Measurements from ENCODE around the gene CDR2. TPM values are rescaled to one million over a fixed set of nuclear protein-coding genes. Genes with fewer than 3 reads are reported as not detected.

The CDR2 gene
- total RNA-seq, 4 donors from 2014 or later = 12.1 to 55.7 (median 21.7) TPM

GRCh38 chr16:22326369-22326652 is 48.1 kb downstream of the CDR2 start:
- Histone ChIP-seq H3K27me3 (no peaks in the 10 kb centered on the region), H3K36me3 (no peaks in the 10 kb centered on the region), H3K9me3 (no peaks in the 10 kb centered on the region), H3K4me1 (peaks cover 0 to 3% of the 10 kb centered on the region in 2 donors), H3K4me3 (no peak overlapping the region), H3K27ac (no peak overlapping the region)
- intact Hi-C loops (cut with DNase I; ENCODE audit: low total_unique reads) = no loop called here
- DNase-seq = no peak
- TF ChIP-seq POLR2A (IDR thresholded peaks at IDR 0.05) (no peak), CTCF (IDR thresholded peaks at IDR 0.05) (no peak)

GRCh38 chr16:22325598-22326368 is 48.6 kb downstream of the CDR2 start:
- DNase-seq = no peak
- no peak overlapping the region for H3K4me3 ChIP-seq
- peaks cover 0 to 8% of the 10 kb centered on the region in 2 donors for H3K4me1 ChIP-seq
- intact Hi-C loops (cut with DNase I; ENCODE audit: low total_unique reads) = no loop called here
- no peaks in the 10 kb centered on the region for H3K36me3 ChIP-seq
- no peak overlapping the region for H3K27ac ChIP-seq
- no peaks in the 10 kb centered on the region for H3K27me3 ChIP-seq
- TF ChIP-seq CTCF (IDR thresholded peaks at IDR 0.05) = no peak
- no peak for TF ChIP-seq POLR2A (IDR thresholded peaks at IDR 0.05)
- no peaks in the 10 kb centered on the region for H3K9me3 ChIP-seq

- TF ChIP-seq CTCF (IDR thresholded peaks at IDR 0.05) (no peak), POLR2A (IDR thresholded peaks at IDR 0.05) (no peak)
- no peak for DNase-seq
- H3K9me3 ChIP-seq = no peaks in the 10 kb centered on the region
- no peaks in the 10 kb centered on the region for H3K27me3 ChIP-seq
- peaks cover 0 to 10% of the 10 kb centered on the region in 2 donors for H3K4me1 ChIP-seq
- intact Hi-C loops (cut with DNase I; ENCODE audit: low total_unique reads) = no loop called here
- no peak overlapping the region for H3K4me3 ChIP-seq
- H3K27ac ChIP-seq = no peak overlapping the region
- no peaks in the 10 kb centered on the region for H3K36me3 ChIP-seq
Observed at GRCh38 chr16:22324787-22325597, 49.4 kb downstream of the CDR2 start.

- Histone ChIP-seq H3K27ac (no peak overlapping the region), H3K36me3 (no peaks in the 10 kb centered on the region), H3K4me3 (no peak overlapping the region), H3K27me3 (no peaks in the 10 kb centered on the region), H3K4me1 (peaks cover 0 to 10% of the 10 kb centered on the region in 2 donors), H3K9me3 (no peaks in the 10 kb centered on the region)
- no peak for TF ChIP-seq CTCF (IDR thresholded peaks at IDR 0.05)
- TF ChIP-seq POLR2A (IDR thresholded peaks at IDR 0.05) = no peak
- no peak for DNase-seq
- intact Hi-C loops (cut with DNase I; ENCODE audit: low total_unique reads) = no loop called here
Observed at GRCh38 chr16:22323959-22324786, 50.2 kb downstream of the CDR2 start.

All from uterus (tissue), 4 donors.